Mammary epithelial cell (primary cell): Measurements from ENCODE around the gene NME7.

ENCODE experiments used
- EZH2 ChIP-seq: IDR thresholded peaks from 2 replicates; pipeline ENCODE4 v1.6.1; 2012; ENCODE audit warnings: low read length, inconsistent platforms, borderline replicate concordance
- TF ChIP-seq, protein P1 (sequence below), 2 donors: IDR thresholded peaks in 1 of 2; conservative IDR thresholded peaks in 1 of 2; 2 replicates each; pipeline ENCODE4 v1.5.1; 2011 to 2012; ENCODE audit warnings: inconsistent platforms in 2 of 2, low read length in 2 of 2, mild to moderate bottlenecking in 2 of 2, control low read depth in 1 of 2, low read depth in 1 of 2; ENCODE audit not compliant: insufficient read depth in 1 of 2; ENCODE audit errors: extremely low read depth in 1 of 2

DNA sequence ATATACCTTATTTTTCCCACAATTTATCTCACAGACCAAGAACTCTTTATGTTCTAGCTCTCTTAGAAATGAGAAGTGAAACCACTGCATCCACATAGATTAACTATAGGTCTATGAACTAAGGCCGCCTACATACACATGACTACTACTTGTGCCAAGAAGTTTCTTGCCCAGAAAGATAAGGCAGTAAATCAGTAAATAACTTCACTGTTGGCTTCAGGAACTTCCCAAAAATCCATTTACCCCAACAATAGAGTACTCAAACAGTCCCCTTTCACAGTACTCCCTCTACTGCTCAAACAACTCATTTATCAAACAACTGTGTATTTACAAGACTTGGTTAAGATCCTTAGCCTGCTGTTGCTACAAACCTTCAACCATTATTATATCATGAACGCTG, 96.5 kb downstream of the NME7 start:
- TF ChIP-seq, protein P1, sequence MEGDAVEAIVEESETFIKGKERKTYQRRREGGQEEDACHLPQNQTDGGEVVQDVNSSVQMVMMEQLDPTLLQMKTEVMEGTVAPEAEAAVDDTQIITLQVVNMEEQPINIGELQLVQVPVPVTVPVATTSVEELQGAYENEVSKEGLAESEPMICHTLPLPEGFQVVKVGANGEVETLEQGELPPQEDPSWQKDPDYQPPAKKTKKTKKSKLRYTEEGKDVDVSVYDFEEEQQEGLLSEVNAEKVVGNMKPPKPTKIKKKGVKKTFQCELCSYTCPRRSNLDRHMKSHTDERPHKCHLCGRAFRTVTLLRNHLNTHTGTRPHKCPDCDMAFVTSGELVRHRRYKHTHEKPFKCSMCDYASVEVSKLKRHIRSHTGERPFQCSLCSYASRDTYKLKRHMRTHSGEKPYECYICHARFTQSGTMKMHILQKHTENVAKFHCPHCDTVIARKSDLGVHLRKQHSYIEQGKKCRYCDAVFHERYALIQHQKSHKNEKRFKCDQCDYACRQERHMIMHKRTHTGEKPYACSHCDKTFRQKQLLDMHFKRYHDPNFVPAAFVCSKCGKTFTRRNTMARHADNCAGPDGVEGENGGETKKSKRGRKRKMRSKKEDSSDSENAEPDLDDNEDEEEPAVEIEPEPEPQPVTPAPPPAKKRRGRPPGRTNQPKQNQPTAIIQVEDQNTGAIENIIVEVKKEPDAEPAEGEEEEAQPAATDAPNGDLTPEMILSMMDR (conservative IDR thresholded peaks at IDR 0.05 in 1 of 2, IDR thresholded peaks at IDR 0.05 in 1 of 2; ENCODE audit: extremely low read depth in 1 of 2, insufficient read depth in 1 of 2, low read depth in 1 of 2, low read length in 2 of 2), result no peak
- TF ChIP-seq EZH2, result no peak
